GM12892 (cell line): ENCODE results near the gene ARHGEF4.

ENCODE experiments used
- DNase-seq: peaks from one replicate; pipeline ENCODE4 v3.0.0; 2011; ENCODE audit not compliant: insufficient read length
- FAIRE-seq: peaks from 2 replicates; lab custom pipeline; 2011; peaks lifted over from hg19 to GRCh38; lab: Jason Lieb, UNC
- POLR2A ChIP-seq: IDR thresholded peaks from 2 replicates; pipeline ENCODE4 v1.6.1; 2011; ENCODE audit warnings: low read depth, low read length, control low read depth
- POLR2AphosphoS5 ChIP-seq: IDR thresholded peaks from 2 replicates; pipeline ENCODE4 v1.6.1; 2011; ENCODE audit warnings: low read depth, low read length, control low read depth
- TAF1 ChIP-seq: IDR thresholded peaks from 2 replicates; pipeline ENCODE4 v1.6.1; 2011; ENCODE audit warnings: low read depth, mild to moderate bottlenecking, control low read depth, low read length, borderline replicate concordance

Gene ARHGEF4

DNA sequence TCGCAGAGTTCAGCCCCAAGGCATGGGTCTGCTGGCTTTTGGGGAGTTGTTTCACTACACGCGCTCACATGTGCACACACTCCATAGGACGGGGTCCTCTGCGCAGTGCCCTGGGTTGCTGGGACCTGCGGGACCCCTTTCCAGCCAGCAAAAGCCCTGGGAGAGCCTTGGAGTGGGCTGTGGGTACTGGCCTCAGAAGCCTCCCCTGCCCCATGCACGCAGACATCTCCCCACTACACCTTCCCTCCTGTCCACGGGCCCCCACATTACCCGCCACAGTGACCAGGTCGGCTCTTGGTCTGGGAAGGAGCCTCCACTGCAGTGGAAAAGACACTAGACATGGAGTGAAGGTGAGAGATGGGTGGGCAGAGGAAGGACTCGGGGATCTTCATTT lies 208.0 kb downstream of the ARHGEF4 start:
- DNase-seq (no peak), FAIRE-seq (no peak)
- TF ChIP-seq TAF1 (no peak), POLR2A (no peak), POLR2AphosphoS5 (no peak)

DNA sequence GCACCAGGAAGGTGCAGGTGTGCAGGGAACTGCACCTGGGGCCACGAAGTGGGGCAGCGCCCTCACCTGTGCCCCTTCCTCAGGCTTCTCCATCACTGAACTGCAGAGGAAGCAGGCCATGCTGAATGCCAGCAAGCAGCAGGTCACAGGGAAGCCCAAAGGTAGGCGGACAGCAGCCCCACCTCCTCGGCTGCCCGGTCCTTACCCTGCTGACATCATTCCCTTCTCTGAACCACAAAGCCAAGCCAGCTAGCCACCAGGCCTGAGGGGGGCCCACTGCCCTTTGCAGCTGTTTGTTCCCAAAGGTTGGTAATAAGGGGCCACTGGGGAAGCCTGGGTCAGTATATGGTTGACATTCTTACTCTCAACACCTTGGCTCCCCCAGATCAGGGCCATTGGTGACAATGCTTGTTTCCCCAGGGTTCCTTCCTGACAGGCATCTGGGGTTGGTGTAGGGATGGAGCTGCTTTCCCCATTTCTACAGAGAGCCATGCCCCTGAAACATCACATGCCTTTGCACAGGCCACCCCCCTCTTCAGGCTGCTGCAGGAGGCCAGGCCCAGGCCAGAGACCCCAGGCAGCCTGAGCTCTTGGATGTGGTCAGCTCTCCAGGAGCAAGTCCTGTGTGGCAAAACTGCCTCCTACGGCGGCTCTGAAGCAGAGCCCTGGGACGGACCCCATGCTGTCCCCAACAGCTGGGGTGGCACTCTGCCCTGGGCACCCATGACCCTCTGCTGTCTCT lies 208.7 kb downstream of the ARHGEF4 start:
- FAIRE-seq (no peak), DNase-seq (no peak)

DNA sequence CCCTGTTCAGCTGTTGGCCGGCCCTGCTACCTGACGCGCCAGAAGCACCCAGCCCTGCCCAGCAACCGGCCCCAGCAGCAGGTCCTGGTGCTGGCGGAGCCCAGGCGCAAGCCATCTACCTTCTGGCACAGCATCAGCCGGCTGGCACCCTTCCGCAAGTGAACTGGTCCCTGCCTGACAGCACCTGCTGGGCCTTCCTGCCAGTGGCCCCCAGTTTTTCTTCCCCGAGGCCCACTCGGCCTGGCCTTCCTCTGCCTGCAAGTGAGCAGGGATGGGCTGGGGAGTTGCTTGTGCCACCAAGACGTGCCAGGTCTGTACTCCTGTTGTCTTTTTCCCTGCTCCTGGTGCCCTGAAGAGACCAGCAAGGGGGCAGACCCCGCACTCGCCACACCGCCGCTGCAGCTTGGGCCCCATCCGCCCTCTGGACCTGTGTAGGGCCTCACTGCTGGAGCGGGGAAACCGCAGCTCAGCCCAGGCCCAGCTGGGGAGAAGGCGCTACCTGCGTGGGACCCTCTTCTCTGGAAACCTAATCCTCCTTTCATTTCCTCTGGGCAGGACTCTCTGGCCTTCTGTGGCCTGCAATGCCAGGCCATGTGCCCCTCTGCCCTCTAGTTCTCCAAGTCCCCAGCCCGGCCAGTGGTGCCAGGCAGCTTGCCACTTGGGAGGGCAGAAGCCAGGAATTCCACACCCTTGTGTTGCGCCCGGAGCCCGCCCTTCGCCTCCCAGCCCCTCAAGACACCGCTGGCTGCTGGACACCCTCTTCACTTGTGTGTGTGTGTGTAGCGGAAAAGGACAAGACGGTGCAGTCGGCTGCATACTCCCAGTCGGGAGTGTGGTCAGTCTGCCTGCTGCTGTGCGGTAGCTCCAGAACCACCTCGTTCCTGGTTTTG lies 209.6 kb downstream of the ARHGEF4 start:
- TF ChIP-seq TAF1 (no peak), POLR2A (no peak), POLR2AphosphoS5 (no peak)
- FAIRE-seq: no peak
- no peak for DNase-seq

More for the DNA sequence above, 208.7 kb downstream of the ARHGEF4 start:
- TF ChIP-seq TAF1 (no peak), POLR2A (no peak), POLR2AphosphoS5 (no peak)

DNA sequence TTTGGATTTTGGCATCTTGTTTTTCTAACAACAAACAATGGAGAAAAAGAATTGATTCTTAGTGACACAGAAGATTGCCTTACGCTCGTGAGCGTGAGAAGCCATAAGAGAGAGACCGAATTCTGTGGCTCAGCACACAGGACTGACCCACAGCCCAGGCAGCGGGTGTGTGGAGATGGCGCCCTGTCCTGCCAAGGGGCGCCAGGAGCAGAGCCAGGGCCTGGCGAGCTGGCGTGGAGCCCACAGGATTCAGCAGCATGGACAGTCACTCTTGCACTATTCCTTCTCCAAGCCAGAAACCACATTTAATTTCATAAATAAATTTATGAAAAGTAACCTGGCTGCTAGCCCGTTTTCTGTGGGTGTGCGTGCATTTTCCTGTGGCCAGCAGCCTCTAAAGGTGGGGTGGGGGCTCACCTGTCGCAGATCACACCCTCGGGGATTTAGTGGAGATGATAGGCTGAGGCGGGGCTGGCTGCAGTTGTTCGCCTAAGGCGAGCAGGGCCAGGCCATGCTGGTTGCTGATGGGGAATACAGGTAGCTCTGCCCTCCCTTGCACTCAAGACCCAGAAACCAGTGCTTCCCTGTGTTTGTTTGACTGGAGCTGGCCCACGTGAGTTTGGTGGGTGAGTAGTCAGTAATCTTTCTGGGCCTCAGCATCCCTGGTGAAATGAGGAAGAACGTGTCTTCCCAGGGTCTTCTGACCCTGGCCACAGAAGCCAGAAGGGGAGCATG lies 210.4 kb downstream of the ARHGEF4 start:
- TF ChIP-seq TAF1 (no peak), POLR2AphosphoS5 (peak; percentile 50; the same call in 1 of the 2 replicates), POLR2A (no peak)
- FAIRE-seq (no peak), DNase-seq (no peak)

DNA sequence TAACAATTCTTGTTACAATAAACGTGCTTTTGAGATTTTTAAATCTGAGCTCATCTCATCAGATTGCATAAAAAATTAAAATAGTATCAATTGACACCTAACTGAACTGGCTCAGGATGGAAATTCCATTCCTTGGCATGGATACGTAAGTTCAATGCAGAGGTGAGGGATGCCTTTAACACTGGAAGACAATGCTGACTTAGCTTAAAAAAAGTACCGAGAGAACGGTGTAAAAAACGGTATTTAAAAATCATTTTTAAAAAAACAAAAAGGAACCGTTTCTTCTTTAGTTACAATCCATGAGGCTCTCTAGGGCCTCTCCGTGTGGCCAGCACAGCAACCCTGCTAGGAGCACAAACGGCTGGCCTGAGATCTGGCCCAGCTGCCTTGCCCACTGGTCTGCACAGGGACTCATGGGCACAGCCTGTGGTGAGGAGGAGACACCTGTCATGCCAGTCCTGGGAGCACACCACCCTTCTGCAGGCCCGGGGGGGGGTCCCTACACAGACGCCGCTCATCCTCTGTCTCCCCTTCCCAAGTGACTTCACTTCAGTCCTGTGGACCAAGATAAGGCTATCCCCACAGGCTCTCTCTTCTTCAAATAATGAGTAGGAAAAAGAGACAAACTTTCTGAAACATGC lies 211.3 kb downstream of the ARHGEF4 start:
- TF ChIP-seq POLR2AphosphoS5: no peak
- no peak for TF ChIP-seq TAF1
- no peak for TF ChIP-seq POLR2A
- FAIRE-seq (no peak), DNase-seq (no peak)

DNA sequence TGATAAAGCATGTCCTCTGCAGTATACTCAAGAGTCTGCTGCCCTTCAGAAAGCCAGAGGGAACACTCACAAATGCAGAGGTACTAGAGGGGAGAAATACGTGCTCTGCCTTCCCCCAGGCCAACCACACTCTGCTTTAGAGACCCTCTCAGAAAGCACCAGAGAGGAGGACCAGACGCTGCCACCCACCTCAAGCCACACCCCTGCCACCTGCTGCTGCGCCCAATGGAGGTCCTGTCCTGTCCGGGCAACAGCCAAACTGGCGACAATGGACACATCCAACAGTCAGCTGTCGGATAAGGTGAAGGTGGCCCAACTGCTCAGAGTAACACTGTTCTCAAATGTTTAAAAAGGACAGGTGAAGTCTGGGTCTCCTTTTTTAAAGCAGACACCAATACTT lies 211.9 kb downstream of the ARHGEF4 start:
- TF ChIP-seq POLR2AphosphoS5: no peak
- TF ChIP-seq POLR2A: no peak
- TF ChIP-seq TAF1: no peak
- DNase-seq (no peak), FAIRE-seq (no peak)

DNA sequence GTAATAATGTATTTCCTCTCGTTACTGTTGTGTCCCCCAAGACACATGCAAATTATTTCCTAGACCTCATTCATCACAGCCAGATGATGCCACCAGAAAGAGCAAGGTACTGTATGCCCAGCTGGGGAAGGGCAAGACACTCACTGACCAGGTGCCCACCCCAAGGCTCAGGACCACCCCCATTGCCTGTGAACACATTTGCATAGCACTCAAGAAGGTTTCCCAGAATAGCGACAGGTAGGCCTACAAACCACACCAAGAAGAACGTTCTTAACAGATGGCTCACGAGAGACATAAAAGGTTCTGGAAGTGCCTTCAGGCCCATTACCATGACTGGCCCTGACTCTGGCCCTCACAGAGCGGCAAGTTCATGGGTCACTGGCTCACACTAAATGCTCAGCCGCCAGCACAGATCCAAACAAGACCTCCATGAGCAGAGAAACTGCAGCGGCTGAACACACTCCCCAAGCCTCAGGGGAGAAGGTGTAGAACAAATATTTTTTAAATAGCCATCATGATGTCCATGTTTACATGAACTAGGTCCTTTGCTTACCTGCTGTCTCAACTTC lies 212.5 kb downstream of the ARHGEF4 start:
- FAIRE-seq (no peak), DNase-seq (no peak)
- TF ChIP-seq POLR2AphosphoS5 (no peak), TAF1 (no peak), POLR2A (no peak)

DNA sequence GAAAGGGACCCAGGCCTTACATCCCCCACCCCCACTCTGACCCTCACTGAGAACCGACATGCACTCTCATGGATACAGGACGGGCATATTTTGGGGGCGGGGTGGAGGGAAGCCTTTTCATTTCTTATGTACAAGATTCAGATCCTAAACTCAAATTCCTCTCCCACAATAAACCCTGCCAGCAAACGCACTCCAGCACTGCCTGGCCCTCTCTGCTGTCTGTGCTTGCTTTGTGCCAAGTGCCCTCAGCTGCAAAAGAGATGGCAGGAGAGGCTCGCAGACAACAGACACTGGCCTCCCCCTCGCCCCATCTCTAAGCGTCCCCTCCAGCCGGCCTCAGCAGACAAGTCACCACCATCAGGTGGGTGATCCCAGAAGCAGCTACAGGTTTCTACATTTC lies 214.2 kb downstream of the ARHGEF4 start:
- TF ChIP-seq TAF1 (no peak), POLR2AphosphoS5 (no peak)
- FAIRE-seq (no peak), DNase-seq (no peak)

DNA sequence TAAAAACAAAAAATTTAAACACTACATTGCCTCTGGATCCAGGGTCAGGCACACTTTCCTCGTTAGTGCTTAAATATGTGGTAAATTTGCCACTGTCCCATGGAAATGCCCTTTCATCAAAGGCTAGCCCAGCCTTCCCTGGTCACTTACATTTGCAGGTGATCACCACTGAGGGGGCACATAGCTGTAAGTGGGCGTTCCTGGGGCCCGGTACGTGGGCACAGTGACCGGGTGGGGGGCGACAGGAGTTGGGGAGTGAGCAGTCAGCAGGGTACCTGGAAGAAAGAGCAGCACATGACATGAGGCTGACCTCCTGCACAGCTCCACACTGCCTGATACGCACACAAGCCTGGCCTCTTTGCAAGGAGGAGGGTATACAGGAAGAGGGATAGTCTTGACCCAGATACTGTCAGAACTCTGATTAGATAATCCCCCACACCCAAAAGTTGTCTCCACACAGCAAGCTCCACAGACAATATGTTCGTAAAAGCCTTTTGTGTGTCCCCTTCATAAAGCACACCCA lies 216.1 kb downstream of the ARHGEF4 start:
- FAIRE-seq: no peak
- TF ChIP-seq TAF1 (no peak), POLR2AphosphoS5 (no peak), POLR2A (no peak)

DNA sequence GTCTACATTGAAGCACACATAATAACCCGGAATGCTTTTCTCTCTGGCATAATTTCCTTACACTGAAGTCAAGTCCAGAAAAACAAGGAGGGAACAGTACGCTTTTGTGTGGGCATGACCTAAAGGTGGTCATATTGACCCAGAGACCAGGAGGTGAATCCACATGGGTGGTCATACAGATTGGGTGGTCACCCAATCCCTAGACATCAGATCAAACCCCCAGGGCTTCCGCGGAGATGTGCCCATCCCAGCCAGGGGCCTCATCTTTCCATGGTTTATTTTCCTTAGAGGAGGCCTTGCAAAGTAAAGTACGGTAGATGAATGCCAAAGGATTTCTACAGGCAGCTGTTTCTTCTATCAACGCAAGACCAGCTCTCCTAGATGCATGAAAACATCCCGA lies 217.8 kb downstream of the ARHGEF4 start:
- DNase-seq: no peak
- no peak for FAIRE-seq
- no peak for TF ChIP-seq POLR2AphosphoS5
- no peak for TF ChIP-seq POLR2A
- TF ChIP-seq TAF1: no peak

More for the DNA sequence above, 216.1 kb downstream of the ARHGEF4 start:
- DNase-seq: no peak
